Activated T-helper 1 cell treated with anti-CD3 and anti-CD28 coated beads, Interleukin-2, amount 50 U/mL, for 16 hours (primary cell): ENCODE measurements around the gene CLCN6.

ENCODE experiments used
- DNase-seq, 2 donors: peaks; one replicate each; pipeline ENCODE4 v3.0.0-alpha.2; 2020; ENCODE audit warnings: low read depth in 1 of 2, low spot score in 1 of 2

The CLCN6 gene

DNA sequence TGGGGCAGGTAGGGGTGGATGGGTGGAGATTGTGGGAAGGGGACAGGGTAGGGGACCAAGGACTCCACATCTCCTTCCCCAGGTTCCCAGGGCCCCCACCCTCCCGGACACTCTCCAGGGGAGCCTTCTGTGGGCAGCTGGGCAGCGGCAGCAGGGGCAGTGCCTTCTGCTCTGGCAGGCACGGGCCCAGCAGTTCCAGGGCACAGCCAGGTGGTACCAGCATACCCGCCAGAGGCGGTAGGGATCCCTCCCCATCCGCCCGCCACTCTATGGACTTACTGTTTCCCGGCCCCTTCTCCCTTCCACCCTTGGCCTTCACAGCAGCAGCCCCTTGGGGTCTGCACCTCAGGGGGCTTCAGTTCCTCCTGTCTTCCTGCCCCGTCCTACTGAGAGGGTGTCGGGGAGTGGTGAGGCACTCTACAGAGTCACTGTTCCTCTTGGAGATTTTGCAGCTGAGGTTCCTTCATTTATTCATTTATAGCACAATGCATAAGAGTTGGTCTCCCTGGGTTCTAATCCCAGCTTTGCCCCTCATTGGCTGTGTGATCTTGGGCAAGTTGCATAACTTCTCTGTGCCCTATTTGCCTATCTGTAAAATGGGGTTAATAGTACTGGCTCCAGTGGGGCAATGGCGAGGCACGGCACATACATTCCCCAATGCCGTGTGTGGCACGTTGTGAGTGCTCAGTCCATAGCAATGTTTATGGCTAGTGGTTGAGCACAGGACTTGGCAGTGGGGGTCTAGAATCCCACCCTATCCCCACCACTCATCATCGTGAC lies 27.0 kb upstream of the CLCN6 start:
- DNase-seq: no peak

DNA sequence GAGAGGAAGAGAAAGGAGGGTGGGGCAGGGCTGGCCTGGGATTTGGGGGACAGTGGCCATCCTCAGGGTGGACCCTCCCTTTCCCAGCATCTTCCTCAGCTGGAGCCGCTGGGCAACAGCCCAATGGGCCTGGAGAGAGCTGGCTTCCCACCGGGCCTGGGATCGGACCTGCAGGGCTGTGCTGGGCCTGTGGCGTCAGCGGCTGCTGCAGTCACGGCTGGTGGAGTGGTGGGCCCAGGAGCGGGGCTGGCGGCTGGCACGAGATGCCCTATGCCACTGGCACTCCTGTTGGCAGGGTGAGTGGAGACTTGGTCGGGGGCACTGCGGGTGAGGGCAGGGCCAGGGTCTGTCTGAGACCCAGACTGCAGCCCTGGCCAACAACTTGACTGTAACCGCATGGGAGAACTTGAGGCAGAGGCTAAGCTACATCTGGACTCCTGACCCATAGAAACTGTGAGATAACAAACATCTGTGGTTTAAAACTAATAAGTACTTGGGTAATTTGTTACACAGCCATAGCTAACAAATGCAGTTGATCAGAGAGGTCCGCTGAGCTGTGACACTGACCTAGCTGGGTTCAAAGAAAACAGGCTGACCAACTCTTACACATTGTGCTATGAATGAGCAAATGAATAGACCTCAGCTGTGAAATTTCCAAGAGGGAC lies 26.1 kb upstream of the CLCN6 start:
- no peak for DNase-seq

DNA sequence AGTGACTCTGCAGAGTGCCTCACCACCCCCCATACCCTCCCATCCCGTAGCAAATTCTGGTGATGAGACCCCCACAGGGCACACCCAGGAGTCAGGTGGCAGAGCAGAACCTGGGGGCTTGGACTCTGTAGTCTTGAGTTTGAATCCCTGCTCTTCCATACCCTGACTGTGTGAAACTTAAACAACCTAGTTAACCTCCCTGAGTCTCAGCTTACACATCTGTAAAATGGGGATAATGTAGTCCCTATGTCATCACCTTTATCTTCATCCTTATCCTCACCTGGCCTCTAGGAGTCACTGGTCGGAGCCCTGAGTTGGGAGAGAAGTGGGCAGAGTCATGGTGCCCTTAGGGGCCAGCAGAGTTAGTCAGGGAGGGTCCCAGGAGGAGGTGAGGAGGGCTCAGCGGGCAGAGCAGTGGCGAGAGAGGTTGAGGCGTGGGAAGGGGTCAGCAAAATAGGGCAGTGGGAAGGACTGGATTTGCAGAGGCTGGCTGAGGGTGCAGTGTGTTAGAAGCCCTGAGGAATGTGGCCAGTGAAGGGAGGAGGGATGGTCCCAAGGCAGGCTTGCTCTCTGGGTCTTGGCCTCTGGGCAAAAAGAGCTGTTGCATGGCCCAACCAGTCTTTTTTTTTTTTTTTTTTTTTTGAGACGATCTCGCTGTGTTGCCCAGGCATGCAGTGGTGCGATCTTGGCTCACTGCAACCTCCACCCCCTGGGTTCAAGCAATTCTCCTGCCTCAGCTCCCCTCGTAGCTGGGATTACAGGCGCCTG lies 25.4 kb upstream of the CLCN6 start:
- no peak for DNase-seq

DNA sequence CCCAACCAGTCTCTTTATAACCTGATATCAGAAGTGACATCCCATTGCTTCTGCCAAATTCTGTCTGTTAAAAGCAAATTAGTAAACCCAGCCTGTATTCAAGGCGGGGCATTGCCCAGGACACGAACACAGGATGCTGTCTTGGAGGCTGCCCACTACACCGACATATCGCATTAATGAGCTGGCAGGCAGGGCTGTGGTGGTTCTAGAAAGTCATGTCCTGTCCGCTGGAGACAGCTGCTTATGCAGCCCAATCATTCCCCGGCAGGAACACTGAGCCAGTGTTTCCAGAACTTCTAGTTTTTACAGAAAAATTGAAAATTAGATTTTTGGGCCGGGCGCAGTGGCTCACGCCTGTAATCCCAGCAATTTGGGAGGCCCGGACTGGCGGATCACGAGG lies 24.7 kb upstream of the CLCN6 start:
- DNase-seq: no peak

DNA sequence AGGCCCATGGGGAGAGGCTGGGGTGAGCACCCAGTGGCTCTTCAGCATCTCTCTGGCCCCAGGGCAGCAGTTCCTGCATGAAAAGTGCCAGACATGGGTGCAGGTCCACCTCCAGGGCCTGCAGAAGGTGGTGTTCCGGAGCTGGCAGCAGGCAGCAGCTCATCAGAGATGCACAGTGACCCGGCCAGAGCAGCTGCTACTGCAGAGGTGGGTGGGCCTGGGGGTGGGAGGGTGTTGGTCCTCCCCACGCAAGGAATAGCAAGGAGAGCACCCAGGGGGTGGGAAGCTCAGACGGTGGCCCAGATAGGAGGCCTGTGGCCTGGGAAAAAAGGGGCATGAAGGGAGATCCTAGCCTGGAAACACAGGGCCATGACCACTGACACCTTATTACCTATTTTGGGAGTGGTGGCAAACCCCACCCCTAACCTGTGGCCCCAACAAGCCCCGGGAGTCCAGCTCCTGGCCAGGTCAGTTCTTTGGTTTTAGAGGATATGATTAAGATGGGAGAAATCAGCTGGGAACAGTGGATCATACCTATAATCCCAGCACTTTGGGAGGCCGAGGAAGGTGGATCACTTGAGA lies 23.8 kb upstream of the CLCN6 start:
- no peak for DNase-seq

DNA sequence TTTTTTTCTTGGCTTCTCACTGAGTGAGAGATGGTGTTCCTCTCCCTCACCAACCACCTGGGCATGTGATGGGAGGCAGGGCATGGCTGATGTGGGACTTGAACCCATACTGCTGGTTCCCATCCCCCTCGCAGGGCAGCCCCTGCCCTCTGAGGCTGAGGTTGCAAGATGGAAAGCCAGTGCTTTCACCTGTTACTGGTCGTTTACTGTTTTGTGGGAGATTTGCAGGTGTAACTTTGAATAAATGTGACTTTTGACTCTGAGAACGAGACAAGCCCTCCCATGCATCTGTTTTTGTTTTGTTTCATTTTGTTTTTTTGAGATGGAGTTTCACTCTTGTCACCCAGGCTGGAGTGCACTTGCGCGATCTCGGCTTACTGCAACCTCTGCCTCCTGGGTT lies 22.4 kb upstream of the CLCN6 start:
- no peak for DNase-seq

DNA sequence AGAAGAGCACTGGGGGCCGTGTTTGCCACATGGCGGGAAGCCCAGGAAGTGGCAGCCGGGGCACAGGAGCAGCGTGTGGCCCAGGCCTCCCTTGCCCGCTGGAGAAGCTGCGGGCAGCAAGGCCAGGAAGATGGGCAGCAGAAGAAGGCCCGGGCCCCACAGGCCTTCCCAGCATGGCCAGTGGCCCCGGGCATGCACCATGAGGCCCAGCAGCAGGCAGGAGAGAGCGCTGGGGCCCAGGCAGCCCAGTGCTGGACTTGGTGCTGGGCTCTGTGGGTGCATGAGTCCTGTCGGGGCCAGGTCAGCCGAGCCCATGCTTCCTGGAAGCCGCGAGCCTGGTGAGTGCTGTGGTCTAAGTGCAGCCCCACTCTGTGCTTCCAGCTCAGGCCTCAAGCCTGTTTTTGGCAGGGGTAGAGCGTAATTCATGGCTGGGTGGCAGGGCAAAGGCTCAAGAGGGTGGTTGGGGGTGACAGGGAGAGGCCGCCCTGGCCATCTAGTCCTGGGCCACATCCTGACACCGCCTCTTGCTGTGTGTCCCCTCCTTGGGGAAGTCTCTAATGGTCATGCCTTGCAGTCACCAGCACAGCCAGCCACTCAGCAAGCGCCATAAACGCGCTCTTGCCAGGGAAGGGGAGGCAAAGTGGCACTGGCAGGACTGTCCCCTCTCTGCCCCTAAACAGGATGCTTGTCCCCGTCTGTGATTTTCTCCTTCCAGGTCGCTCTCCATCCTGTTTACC lies 21.6 kb upstream of the CLCN6 start:
- DNase-seq: no peak

DNA sequence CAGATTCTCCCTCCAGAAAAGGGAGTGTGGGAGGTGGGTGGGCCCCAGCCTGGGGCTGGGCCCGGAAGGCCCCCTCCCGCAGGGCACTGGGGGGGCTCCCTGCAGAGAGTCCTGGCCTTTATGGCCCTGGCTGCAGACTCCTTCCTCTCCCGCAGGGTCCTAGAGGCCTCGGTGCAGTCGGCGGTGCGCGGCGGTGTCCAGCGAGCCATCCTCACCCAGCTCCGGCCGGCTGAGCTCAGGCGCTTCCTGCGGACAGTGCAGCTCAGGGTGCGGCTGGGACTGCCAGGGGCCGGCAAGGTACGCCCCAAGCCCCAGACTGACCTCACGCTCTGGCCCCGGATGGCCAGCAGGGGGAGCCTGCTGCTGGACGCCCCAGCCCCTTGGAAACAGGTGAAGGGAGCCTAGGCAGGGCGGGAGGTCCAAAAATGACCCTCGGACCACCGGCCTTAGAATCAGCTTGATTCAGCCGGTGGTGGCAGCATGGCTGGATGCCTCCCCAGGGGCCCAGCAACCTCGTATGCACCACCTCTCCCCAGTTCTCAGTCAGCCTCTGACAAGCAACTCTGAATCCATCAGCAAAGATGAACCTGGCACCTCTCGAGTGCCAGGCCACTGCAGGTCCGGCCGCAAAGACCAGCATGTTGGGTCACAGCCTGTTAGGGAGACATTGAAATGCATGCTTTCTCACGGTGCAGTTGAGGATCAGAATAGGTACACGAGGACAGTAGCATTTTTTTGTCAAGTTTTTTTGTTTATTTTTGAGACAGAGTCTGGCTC lies 20.8 kb upstream of the CLCN6 start:
- DNase-seq: no peak

DNA sequence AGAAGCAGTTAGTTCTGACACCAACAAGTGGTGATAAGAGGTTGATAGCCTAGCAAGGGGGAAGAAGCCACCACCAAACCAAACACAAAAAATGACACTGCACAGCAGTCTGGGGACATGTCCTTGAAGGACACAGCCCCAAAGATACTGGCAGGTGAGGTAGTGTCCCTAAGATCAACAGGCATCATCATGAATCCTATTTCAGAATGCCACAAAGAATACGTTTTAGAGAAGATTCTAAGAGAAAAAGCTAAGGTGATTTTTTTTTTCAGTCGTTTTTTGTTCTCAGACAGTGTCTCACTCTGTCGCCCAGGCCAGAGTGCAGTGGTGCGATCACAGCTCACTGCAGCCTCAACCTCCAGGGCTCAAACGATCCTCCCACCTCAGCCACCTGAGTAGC lies 19.8 kb upstream of the CLCN6 start:
- no peak for DNase-seq

DNA sequence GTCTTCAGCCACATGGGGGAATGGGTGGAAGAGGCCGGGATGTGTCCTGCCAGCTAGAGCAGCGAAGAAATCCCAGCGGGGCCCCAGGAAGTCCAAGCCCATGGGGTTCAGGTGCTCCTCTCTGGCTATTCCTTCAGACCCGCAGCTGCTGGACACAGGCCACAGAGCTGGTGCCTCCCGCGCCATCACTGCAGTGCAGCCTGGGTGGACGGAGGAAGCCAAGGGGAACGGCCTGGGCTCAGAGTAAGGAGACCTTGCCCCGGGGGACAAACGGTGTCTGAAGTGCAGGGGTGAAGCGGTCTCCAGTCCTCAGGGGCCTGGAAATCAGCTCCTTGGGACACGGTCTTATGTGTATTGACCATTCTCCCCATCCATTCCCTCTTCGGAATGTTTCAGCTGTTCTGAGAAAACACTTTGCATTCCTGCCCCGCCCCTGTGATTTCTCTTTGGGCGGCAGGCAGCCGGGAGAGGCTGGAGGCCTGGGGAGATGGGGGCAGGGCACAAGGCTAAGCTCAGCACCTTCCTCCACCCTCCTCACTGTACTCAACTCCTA lies 18.7 kb upstream of the CLCN6 start:
- no peak for DNase-seq

DNA sequence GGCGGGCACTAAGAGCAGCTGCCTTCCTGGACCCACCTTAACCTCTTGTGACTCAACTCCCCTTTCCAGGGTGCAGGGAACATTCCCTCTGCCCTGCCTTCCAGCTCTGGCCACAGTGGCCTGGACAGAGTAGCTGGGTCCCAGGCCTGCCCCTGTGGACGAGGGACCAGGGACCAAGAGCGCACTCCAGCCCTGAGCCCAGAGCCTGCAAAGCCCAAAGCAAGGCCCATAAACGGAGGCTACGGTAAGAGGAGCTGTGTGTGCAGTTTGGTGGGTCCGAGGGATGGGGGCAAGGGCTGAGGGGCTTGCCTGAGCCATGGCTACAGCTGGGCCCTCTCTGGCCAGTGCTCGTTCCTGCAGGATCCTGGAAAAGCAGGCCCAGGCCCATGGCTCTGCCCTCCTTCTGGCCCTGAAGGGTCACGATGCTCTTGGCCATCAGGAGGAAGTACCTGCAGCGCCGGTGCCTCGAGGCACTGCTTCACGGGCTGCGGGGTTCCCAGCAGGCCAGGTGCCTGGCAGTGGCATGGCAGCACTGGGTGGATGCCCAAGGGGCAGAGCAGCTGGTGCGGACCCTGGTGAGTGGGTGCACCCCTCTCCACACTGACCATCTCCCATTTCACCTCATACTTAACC lies 18.1 kb upstream of the CLCN6 start:
- no peak for DNase-seq

DNA sequence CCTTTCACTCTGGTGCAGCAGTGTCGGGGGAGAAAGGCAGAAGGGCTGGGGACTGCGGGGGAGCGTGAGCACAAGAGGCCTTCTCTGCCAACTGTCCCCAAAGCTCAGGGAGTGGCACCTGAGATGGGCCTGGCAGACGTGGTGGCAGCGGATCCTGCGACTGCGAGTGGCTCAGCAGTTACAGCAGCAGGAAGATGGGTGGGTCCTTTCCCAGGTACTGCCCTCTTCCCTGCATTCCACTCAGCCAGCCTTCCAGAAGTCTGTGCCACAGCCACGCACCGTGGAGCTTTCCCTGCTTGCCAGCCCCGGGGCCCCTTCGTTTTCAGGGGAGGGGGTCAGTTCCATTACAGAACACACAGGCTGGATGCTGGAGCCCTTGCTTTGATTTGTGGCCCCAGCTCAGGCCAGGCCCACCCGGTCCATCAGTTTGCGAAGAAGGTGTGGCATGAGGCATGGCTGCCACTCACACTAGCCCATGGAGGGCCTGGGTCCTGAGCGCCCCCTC lies 17.4 kb upstream of the CLCN6 start:
- no peak for DNase-seq

DNA sequence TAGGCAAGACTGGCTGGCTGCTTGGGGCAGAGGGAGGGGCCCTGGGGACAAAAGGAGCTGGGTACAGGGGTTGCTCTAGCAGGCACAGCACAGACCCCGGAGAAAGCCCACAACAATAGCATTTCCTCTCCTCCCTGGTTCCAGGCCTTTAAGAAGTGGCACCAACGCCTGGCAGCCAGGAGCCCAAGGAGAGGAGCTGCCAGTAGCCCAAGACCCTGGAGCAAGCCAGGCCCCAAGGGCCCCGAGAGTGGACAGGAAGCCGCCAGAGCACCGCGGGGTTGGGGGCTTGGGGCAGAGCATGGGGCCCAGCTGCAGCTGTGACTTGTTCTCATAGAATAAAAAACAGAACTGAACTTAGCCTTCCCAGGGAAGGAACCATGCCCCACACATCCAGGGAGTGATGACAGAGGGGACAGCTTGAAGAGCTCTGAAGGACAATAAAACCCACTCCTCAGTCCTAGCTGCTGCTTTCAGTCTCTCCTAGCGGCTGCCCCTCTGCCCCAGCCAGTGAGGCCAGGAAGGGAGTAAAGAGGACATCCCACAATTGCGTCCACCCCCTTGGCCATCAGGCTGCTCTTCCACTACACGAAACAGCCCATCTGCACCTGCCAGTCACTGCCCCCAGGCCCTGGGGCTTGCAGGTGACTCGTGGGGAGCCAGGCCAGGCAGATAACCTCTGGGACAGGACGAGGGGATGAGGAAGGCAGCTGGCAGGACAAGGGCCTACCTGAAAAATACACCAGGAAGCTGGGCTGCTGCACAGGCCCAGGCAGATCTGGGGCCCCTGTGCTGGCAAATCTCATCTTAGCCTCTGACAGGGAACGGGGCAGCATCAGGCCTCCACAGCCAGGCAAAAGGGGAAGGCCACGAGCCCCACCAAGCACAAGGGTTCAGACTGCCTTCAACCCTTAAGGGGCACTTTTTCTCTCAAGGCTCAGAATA lies 16.6 kb upstream of the CLCN6 start:
- no peak for DNase-seq

DNA sequence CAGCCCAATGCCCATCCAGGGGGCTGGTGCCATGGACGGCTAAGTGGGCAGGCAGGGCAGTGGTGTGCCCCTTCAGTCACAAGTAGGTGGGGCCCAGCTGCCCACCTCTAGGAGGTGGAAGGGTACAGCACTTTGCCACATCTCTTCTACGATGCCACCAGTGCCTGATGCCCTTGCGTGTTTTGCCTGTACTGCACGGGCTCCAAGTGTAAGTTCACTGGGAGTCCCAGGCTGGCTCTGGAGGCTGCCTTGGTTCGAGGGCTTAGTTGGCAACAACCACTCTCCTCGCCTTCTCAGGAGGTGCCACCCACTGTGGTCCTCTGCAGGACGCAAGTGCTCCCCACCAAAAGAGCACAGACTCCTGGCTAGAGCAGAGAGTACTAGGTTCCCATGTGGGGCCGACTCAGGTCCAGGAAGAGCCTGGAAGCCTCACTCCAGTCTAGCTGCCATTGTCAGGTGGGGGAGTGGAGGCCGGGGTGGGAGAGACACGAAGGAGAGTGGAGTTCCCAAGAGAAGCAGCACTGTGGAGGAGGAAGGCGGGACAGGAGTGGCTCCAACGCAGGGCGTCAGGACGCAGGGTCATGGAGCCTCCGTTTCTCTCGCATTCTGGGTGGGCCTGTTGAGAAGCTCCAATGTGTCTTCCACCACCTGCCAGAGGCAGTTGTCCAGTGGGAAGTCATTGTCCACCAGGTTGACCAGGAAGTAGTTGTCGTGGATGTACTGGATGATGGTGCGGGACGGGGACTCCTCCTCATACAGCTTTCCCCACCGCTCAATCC lies 15.7 kb upstream of the CLCN6 start:
- no peak for DNase-seq

DNA sequence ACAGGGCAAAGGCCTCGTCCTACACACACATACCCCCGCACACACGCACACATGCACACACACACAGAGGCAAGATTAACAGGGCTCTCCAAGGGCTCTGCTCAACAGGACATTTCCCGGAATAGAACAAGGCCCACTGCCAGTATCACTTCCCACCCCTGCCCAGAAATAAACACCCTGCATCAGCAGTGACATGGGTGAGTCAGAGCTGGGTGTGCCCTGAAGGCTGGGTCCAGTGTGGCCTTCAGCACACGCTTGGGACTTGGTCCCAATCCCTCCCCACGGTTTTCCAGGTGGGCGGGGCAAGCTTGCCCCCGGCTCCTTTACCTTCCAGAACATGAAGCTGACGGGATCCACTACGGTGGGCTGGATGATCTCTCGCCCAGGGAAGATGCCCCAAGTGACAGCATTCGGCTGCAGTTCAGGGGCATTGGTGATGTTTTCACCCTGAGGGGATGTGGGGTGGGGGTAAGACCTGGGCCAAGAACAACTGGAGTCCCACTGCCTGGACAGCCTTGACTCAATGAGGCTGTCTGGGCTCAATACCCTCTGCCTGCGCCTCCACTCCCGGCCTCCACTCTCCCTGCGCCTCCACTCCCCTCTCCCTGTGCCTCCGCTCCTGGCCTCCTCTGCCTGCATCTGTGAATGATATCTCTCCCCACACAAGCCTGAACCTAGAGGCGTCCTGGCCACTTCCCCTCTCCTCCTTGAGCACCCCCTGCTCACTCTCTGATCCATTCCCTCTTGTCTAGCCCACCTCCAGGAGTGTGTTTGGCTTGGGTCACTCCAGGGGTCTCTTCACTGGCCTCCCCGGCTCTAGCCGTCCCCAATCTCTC lies 14.9 kb upstream of the CLCN6 start:
- DNase-seq: no peak

DNA sequence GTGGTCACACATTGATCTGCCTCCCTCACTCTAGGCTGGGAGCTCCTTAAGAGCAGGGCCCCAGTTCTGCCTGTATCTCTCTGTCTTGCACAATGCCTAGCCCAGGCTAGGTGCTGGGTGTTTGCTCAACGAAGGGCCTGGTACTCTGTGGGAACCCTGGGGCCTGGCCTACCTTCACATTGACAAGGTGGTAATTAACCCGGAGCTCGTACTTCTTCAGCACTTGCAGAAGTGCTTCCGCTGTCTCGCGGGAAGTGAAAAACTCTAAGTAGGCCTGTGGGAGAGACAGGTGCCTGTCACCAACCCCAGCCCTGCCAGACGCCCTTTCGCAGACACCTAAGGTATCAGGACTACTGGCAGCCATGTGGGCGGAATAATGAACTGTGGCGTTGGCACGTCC lies 13.9 kb upstream of the CLCN6 start:
- no peak for DNase-seq

DNA sequence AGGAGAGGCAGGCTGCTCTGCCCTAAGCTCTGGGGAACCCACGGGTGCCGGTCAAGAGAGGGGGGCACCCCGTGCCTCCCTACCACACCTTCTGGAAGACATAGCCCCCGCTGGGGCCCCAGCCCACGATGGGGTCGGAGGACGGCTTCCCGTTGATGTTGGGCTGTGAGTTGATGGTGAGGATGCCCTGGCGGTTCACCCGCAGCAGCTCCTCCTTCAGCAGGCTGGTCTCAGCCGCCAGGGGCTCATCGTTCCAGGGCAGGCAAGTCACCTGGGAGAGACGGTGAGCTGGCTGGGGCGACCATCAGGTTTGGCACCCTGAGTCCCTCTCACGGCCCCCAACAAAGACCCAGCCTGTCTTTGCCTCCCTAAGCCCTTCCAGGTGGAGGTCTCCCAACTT lies 12.2 kb upstream of the CLCN6 start:
- DNase-seq: no peak
